A673 (cell line): ENCODE measurements around the gene SPG11. TPM values are rescaled to one million over a fixed set of nuclear protein-coding genes. Genes with fewer than 3 reads are reported as not detected.

Experiments
- Bru-seq: library from RNA; stranded (reverse); fragments of 400-500 nt; gene quantifications from one replicate; lab custom pipeline; 2021; lab: Mats Ljungman, UMichigan
- BruChase-seq, 2 experiments: library from RNA; stranded (reverse); fragments of 400-500 nt; gene quantifications; one replicate each; lab custom pipeline; 2021; lab: Mats Ljungman, UMichigan
- BruUV-seq: library from RNA; stranded (reverse); fragments of 400-500 nt; replicated peaks from 2 replicates; lab custom pipeline; 2021; lab: Mats Ljungman, UMichigan
- CTCF ChIA-PET: fragments of 300-600 bp; sonication (Branson Sonifier 250); formaldehyde crosslinking; loops from one replicate; lab custom pipeline; 2022; ENCODE audit warnings: antibody characterized with exemption; lab: Charles Lee
- POLR2A ChIA-PET: fragments of 300-600 bp; sonication (Branson Sonifier 250); formaldehyde crosslinking; loops from one replicate; lab custom pipeline; 2022; ENCODE audit warnings: antibody characterized with exemption; ENCODE audit not compliant: low non-redundant PET; lab: Charles Lee
- DNase-seq: peaks from one replicate; pipeline ENCODE4 v3.0.0-alpha.2; 2015; ENCODE audit warnings: low spot score
- H3K27ac ChIP-seq: fragments of 200-600 bp; sonication (generic); 2 replicates; pipeline ENCODE4 v1.5.1; 2016; ENCODE audit warnings: mixed run types, low read depth, mild to moderate bottlenecking, mixed read lengths, antibody characterized with exemption, low read length; ENCODE audit not compliant: poor library complexity, severe bottlenecking
- H3K27me3 ChIP-seq: fragments of 200-600 bp; sonication (generic); replicated peaks from 2 replicates; pipeline ENCODE4 v1.6.1; 2017; ENCODE audit warnings: mixed run types, low read depth, mild to moderate bottlenecking, mixed read lengths, antibody characterized with exemption, low read length; ENCODE audit not compliant: insufficient read depth, poor library complexity
- H3K36me3 ChIP-seq: fragments of 200-600 bp; sonication (generic); 2 replicates; pipeline ENCODE4 v1.6.1; 2016; ENCODE audit warnings: mixed run types, mild to moderate bottlenecking, mixed read lengths, antibody characterized with exemption, low read length; ENCODE audit not compliant: insufficient read depth, poor library complexity, severe bottlenecking
- H3K4me1 ChIP-seq: fragments of 200-600 bp; sonication (generic); 2 replicates; pipeline ENCODE4 v1.6.1; 2017; ENCODE audit warnings: mixed run types, mild to moderate bottlenecking, mixed read lengths, antibody characterized with exemption, low read length; ENCODE audit not compliant: insufficient read depth, poor library complexity, severe bottlenecking
- H3K4me3 ChIP-seq: fragments of 200-600 bp; sonication (generic); 2 replicates; pipeline ENCODE4 v1.5.1; 2016; ENCODE audit warnings: low read depth, mixed run types, mild to moderate bottlenecking, mixed read lengths, low read length; ENCODE audit not compliant: poor library complexity, severe bottlenecking
- H3K9me3 ChIP-seq: fragments of 200-600 bp; sonication (generic); 2 replicates; pipeline ENCODE4 v1.6.1; 2016; ENCODE audit warnings: mixed run types, low read depth, mild to moderate bottlenecking, mixed read lengths, antibody characterized with exemption, low read length; ENCODE audit not compliant: poor library complexity, severe bottlenecking
- CTCF ChIP-seq: fragments of 300-800, 200-600 bp; sonication (generic); conservative IDR thresholded peaks from 2 replicates; pipeline ENCODE4 v1.5.1; 2017; ENCODE audit warnings: low read depth, mild to moderate bottlenecking, antibody characterized with exemption, low read length, moderate library complexity, mixed read lengths
- EZH2 ChIP-seq: fragments of 200-600 bp; sonication (generic); IDR thresholded peaks from 2 replicates; pipeline ENCODE4 v1.6.1; 2017; ENCODE audit warnings: borderline replicate concordance, low read depth, mild to moderate bottlenecking, mixed read lengths, antibody characterized with exemption, low read length; ENCODE audit not compliant: poor library complexity, severe bottlenecking
- intact Hi-C: fragments of 100-400 bp; cut with micrococcal nuclease; formaldehyde crosslinking; loops from one replicate; pipeline ENCODE4 v1.10.0; 2022; ENCODE audit not compliant: unreplicated experiment
- long read RNA-seq: library from polyadenylated mRNA; stranded (forward); transcript quantifications from one replicate; pipeline ENCODE4 v2.0.0, GENCODE V29; 2022
- total RNA-seq: library from RNA; stranded (reverse); gene quantifications from 2 replicates; pipeline ENCODE4 v1.2.3, GENCODE V29; 2021

Gene SPG11
- 55.4 and 68.5 TPM in 2 replicates for total RNA-seq
- percentile 83 among the genes with signal in this experiment for Bru-seq, nascent RNA
- percentile 85 among the genes with signal in this experiment for BruChase-seq, experiment 1, labeled RNA remaining after a 2-hour chase
- BruChase-seq, experiment 2, labeled RNA remaining after a 6-hour chase: percentile 82 among the genes with signal in this experiment
- long read RNA-seq, full-length matches to known transcripts: 2 of 23 reads
- long read RNA-seq, partial matches to known transcripts: 9 of 23 reads
- long read RNA-seq, other reads (novel, unspliced or antisense): 12 of 23 reads

DNA sequence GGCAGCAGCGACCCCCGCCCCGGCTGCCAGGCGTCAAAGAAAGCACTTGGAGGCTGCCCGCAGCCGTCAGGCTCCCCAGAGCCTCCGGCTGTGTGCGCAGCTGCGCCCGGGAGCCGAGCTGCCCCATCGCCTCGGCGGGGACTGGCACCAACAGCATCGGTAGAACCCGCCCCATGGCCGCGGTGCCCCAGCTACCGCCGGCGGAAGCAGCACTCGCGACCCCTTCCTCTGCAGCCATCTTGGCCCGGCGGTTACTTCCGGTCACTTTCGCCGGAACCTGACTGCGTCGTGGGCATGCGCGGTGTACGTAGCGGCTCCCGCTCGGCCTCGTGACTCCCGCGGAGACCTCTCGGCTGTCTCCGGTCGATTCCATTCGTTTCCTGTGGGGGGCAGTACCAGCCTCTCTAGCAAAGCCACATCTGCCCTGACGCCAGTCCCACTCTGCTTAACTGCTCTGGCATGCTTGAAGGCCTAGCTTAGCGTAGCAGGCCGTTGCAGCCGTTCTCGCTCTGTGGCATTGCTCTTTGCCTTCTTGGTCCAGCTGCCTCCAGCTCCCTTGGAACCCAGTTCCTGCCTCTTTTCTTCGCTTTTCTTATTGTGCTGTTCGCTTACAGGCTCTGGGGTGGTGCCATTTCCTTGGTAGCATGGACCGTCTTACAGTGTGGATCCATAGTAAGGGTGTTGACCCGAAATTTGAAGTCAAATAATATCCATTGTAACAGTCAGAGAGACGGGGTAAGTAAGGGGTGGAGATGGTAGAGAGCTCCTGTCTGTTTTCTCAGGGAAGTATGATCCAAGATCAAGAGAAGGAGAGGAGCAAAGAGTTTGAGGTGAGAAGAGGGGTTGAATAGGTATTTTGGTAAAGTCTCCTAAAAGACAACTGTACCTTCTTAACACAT is at the start of gene SPG11:
TSS of gene SPG11 (minus strand) at position 253 of the 899 bp plus-strand sequence. CDS start at position 238, 15 bp downstream.
- TF ChIP-seq EZH2: no peak
- peak; percentile 91 for TF ChIP-seq CTCF
- H3K9me3 ChIP-seq: no peaks in the 10 kb centered on the region
- H3K27ac ChIP-seq: peak within 1 kb of the TSS; percentile 90
- H3K27me3 ChIP-seq: no peaks in the 10 kb centered on the region
- TSS peak; percentile 80 for BruUV-seq
- peaks cover 11% of the 10 kb centered on the region for H3K4me1 ChIP-seq
- DNase-seq: peak; percentile 98
- H3K36me3 ChIP-seq: peaks cover 15% of the 10 kb centered on the region
- ChIA-PET CTCF (interaction anchor here (0.6 to 1.6 kb wide), 7 partner anchors 47 to 466 kb away, joined by 3 to 17 read pairs (median 4); partner anchors contain the start of genes B2M, DUOX1, DUOXA1 and PATL2), POLR2A (interaction anchor here (0.6 to 1.3 kb wide), 6 partner anchors 15 to 924 kb away, joined by 3 to 9 read pairs (median 5); partner anchors contain the start of gene TRIM69)
- intact Hi-C loops: loop anchor here (1.0 to 5.0 kb wide), 5 partner anchors 49 to 249 kb away; partner anchors contain the start of genes B2M and PATL2
- peak within 1 kb of the TSS; percentile 71 for H3K4me3 ChIP-seq

DNA sequence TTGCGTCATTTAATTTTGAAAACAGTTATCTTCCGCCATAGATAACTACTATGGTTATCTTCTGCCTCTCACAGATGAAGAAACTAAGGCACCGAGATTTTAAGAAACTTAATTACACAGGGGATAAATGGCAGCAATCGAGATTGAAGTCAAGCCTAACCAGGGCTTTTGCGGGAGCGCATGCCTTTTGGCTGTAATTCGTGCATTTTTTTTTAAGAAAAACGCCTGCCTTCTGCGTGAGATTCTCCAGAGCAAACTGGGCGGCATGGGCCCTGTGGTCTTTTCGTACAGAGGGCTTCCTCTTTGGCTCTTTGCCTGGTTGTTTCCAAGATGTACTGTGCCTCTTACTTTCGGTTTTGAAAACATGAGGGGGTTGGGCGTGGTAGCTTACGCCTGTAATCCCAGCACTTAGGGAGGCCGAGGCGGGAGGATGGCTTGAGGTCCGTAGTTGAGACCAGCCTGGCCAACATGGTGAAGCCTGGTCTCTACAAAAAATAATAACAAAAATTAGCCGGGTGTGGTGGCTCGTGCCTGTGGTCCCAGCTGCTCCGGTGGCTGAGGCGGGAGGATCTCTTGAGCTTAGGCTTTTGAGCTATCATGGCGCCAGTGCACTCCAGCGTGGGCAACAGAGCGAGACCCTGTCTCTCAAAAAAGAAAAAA is 49.0 kb upstream of the SPG11 start:
- Histone ChIP-seq H3K27me3 (no peaks in the 10 kb centered on the region), H3K9me3 (no peaks in the 10 kb centered on the region), H3K4me1 (peaks cover 30% of the 10 kb centered on the region), H3K36me3 (peaks cover 35% of the 10 kb centered on the region), H3K27ac (peak overlapping the region; percentile 94), H3K4me3 (peak overlapping the region; percentile 88)
- TF ChIP-seq EZH2 (no peak), CTCF (no peak)
- BruUV-seq: no TSS peak
- DNase-seq: peak; percentile 89
- ChIA-PET POLR2A (interaction anchor here (0.6 to 1.9 kb wide), 6 partner anchors 14 to 120 kb away, joined by 3 to 6 read pairs (median 4); no protein-coding TSS in a partner anchor), CTCF (interaction anchor here (0.8 to 2.4 kb wide), 2 partner anchors 14 to 128 kb away, joined by 8 read pairs; no protein-coding TSS in a partner anchor)
- intact Hi-C loops: loop anchor here (2.0 to 5.0 kb wide), 2 partner anchors 50 to 66 kb away; partner anchors contain the start of gene SPG11
